ENCODE measurements around the gene CDH22. TPM values are rescaled to one million over a fixed set of nuclear protein-coding genes. Genes with fewer than 3 reads are reported as not detected.

CDH22 gene
- total and polyA plus RNA-seq, 10 donors, result not detected

DNA sequence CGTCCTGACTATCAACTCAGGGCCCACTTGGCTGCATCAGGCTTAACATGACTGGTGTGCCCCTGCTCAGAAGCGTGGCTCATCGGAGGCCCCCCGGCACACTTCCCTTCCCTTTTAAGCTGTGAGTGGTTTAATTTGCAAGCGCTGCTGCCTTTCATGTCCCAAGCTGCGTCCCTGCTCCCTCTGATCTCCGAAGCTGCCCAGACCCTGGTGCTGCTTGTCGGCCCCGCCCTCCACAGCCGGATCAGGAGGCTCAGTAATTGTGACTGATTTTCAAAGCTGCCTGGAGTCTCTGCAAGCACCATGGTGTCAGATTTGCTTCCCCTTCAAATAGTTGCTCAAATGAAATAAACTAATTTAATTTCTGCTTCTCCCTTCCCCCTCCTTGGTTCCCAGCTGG is 71.1 kb downstream of the CDH22 start:
- Histone ChIP-seq H3K27ac (no peak overlapping the region), H3K27me3 (replicated peaks in 1 of 7) (peaks cover 0 to 50% (median 4%) of the 10 kb centered on the region in 7 donors), H3K36me3 (no peaks in the 10 kb centered on the region), H3K4me3 (no peak overlapping the region), H3K4me1 (no peaks in the 10 kb centered on the region), H3K9me3 (no peaks in the 10 kb centered on the region)
- no peak for DNase-seq
- intact Hi-C loops (cut with DNase I; ENCODE audit: low total_unique reads), result no loop called here
- WGBS, 5 donors, result 10 to 22% (median 15%) methylated on average over 9 to 10 of the region's 10 CpGs
- TF ChIP-seq POLR2AphosphoS5 (IDR thresholded peaks at IDR 0.05) (no peak), POLR2A (IDR thresholded peaks at IDR 0.05) (no peak)
- TF ChIP-seq, protein P1, sequence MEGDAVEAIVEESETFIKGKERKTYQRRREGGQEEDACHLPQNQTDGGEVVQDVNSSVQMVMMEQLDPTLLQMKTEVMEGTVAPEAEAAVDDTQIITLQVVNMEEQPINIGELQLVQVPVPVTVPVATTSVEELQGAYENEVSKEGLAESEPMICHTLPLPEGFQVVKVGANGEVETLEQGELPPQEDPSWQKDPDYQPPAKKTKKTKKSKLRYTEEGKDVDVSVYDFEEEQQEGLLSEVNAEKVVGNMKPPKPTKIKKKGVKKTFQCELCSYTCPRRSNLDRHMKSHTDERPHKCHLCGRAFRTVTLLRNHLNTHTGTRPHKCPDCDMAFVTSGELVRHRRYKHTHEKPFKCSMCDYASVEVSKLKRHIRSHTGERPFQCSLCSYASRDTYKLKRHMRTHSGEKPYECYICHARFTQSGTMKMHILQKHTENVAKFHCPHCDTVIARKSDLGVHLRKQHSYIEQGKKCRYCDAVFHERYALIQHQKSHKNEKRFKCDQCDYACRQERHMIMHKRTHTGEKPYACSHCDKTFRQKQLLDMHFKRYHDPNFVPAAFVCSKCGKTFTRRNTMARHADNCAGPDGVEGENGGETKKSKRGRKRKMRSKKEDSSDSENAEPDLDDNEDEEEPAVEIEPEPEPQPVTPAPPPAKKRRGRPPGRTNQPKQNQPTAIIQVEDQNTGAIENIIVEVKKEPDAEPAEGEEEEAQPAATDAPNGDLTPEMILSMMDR (IDR thresholded peaks at IDR 0.05 in 8 of 11, conservative IDR thresholded peaks at IDR 0.05 in 3 of 11), result no peak

DNA sequence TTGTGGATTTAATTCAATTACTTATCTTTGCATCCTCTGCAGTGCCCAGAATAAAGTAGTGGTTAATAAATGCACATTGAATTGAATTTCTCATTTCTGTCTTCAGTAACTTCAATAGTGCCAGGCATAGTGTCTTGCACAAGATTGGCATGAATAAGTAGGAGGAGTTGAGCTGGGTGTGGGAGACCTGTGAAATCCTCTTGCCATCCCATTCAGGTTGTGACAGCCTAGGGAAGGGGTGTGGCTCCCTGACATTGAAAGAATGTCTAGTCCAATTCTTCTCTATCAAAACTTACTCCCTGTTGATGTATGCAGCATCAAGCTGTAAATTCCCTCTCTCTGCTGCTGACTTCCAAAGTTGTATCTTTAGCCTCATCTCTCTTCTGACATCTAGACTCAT is 73.2 kb downstream of the CDH22 start:
- H3K4me1 ChIP-seq, result no peaks in the 10 kb centered on the region
- no peak for DNase-seq
- H3K4me3 ChIP-seq, result no peak overlapping the region
- peaks cover 0 to 52% (median 5%) of the 10 kb centered on the region in 7 donors for H3K27me3 ChIP-seq (replicated peaks in 1 of 7)
- intact Hi-C loops (cut with DNase I; ENCODE audit: low total_unique reads), result no loop called here
- no peak overlapping the region for H3K27ac ChIP-seq
- TF ChIP-seq POLR2AphosphoS5 (IDR thresholded peaks at IDR 0.05), result no peak
- no peak for TF ChIP-seq POLR2A (IDR thresholded peaks at IDR 0.05)
- TF ChIP-seq, protein P1 (IDR thresholded peaks at IDR 0.05 in 8 of 11, conservative IDR thresholded peaks at IDR 0.05 in 3 of 11), result no peak
- no peaks in the 10 kb centered on the region for H3K36me3 ChIP-seq
- H3K9me3 ChIP-seq, result no peaks in the 10 kb centered on the region

DNA sequence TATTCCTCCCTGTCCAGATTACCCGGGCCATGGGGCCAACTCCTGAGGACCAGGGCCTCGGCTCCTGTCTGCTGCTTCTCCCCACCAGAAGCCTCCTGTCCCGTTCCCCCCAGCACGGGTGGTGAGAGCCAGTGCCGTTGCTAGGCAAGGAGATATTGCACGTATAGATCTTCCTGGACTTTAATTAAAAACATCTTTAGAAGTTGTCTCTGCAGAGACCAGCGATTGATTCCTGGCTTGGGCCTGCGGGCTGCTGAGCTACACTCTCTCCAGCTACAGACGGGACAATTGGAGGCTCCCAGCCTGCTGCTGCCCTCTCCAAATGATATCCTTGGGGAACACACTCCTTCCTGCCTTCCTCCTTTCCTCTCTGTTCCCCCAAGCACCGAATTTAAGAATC is 74.6 kb downstream of the CDH22 start:
- no peaks in the 10 kb centered on the region for H3K4me1 ChIP-seq
- H3K27me3 ChIP-seq (replicated peaks in 1 of 7), result peaks cover 0 to 52% (median 10%) of the 10 kb centered on the region in 7 donors
- H3K4me3 ChIP-seq, result no peak overlapping the region
- no peak overlapping the region for H3K27ac ChIP-seq
- H3K36me3 ChIP-seq, result no peaks in the 10 kb centered on the region
- no peaks in the 10 kb centered on the region for H3K9me3 ChIP-seq
- intact Hi-C loops (cut with DNase I; ENCODE audit: low total_unique reads), result no loop called here
- TF ChIP-seq POLR2AphosphoS5 (IDR thresholded peaks at IDR 0.05), result no peak
- TF ChIP-seq, protein P1 (IDR thresholded peaks at IDR 0.05 in 8 of 11, conservative IDR thresholded peaks at IDR 0.05 in 3 of 11), result no peak
- no peak for TF ChIP-seq POLR2A (IDR thresholded peaks at IDR 0.05)
- WGBS, 5 donors, result 74 to 84% (median 81%) methylated on average over 10 of the region's 10 CpGs
- DNase-seq, result no peak

DNA sequence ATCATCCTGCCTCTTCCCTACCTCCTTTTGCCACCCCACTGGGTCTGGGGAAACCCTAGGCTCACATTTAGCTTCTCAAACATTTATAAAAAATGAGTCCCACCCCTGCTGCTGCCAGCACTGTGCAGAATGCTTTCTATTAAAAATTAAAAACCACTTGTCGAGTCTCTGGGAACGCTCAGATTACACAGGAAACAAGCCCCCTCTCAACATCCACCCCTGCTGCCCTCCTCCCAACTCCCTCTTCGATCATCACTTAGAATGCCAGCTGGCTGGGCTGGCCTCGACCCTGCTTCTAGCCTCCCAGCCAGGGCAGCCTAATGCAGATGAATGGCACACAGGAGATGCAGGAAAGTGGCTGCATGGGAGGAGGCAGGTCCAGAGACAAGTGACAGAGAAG is 75.8 kb downstream of the CDH22 start:
- Histone ChIP-seq H3K36me3 (no peaks in the 10 kb centered on the region), H3K9me3 (no peaks in the 10 kb centered on the region), H3K4me3 (no peak overlapping the region), H3K4me1 (no peaks in the 10 kb centered on the region), H3K27ac (no peak overlapping the region), H3K27me3 (replicated peaks in 1 of 7) (peaks cover 0 to 52% (median 7%) of the 10 kb centered on the region in 7 donors)
- TF ChIP-seq, protein P1 (IDR thresholded peaks at IDR 0.05 in 8 of 11, conservative IDR thresholded peaks at IDR 0.05 in 3 of 11), result no peak
- TF ChIP-seq POLR2A (IDR thresholded peaks at IDR 0.05), result no peak
- intact Hi-C loops (cut with DNase I; ENCODE audit: low total_unique reads), result no loop called here
- no peak for DNase-seq
- WGBS, 5 donors, result 7 to 20% (median 15%) methylated on average over 4 of the region's 4 CpGs

All from spleen (tissue), 11 donors.